AG04450 (cell line): ENCODE data around the gene LINGO4. TPM values are rescaled to one million over a fixed set of nuclear protein-coding genes. Genes with fewer than 3 reads are reported as not detected.

Experiments used
- CTCF ChIA-PET: fragments of 300-600, 350-600 bp; formaldehyde crosslinking; extraction: SDS; loops from one replicate; lab custom pipeline; 2022; ENCODE audit warnings: antibody characterized with exemption, inconsistent platforms; lab: Charles Lee
- POLR2A ChIA-PET: fragments of 350-600 bp; formaldehyde crosslinking; extraction: SDS; loops from one replicate; lab custom pipeline; 2021; ENCODE audit warnings: antibody characterized with exemption, inconsistent platforms; lab: Yijun Ruan, JAX
- DNase-seq: peaks from one replicate; pipeline ENCODE4 v3.0.0-alpha.2; 2011; ENCODE audit warnings: low read depth, low spot score
- H3K27ac ChIP-seq: one replicate; pipeline ENCODE4 v1.5.1; 2012; ENCODE audit warnings: low read depth, low read length, control low read depth
- H3K27me3 ChIP-seq: one replicate; pipeline ENCODE4 v1.6.0; 2012; ENCODE audit warnings: low read length; ENCODE audit not compliant: control insufficient read depth, insufficient read depth
- H3K4me3 ChIP-seq: 2 replicates; pipeline ENCODE4 v1.5.1; 2011; ENCODE audit warnings: mild to moderate bottlenecking, low read depth, low read length, control low read depth
- H3K9me3 ChIP-seq: 2 replicates; pipeline ENCODE4 v1.5.1; 2012; ENCODE audit warnings: low read length; ENCODE audit not compliant: control insufficient read depth, insufficient read depth
- polyA plus RNA-seq: library from polyadenylated mRNA; depleted of rRNA; stranded (reverse); fragments of >200 nt; gene quantifications from 2 replicates; pipeline ENCODE4 v1.2.3, GENCODE V29; 2011
- TF ChIP-seq, protein P1 (sequence below): IDR thresholded peaks from 2 replicates; pipeline ENCODE4 v1.5.1; 2011; ENCODE audit warnings: low read depth, low read length, control low read depth, inconsistent platforms

Gene LINGO4
- polyA plus RNA-seq, 1 experiment: not detected

DNA sequence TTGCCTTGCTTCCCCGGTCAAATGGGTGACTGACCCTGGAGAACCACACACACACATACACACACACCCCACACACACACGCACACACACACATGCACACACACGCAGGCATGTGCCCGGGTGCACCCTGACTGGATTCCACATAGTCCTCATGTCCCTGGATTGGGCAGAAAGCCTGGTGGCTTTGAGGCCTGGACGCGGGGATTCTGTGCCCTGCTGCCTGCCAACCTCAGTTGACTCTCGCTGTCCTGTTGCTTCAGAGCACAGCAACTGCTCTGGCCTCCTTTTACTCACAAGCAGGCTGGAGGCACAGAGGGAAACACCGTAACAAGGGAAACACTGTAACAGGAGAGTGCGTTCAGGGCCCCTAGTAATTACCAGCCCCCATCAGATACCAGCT lies 20.0 kb upstream of the LINGO4 start:
- ChIA-PET POLR2A (no interaction called here), CTCF (no interaction called here)
- Histone ChIP-seq H3K9me3 (no peaks in the 10 kb centered on the region; the same call in 1 of the 2 replicates), H3K27me3 (peaks cover 55% of the 10 kb centered on the region), H3K27ac (no peak overlapping the region), H3K4me3 (no peak overlapping the region)
- DNase-seq: no peak
- TF ChIP-seq, protein P1, sequence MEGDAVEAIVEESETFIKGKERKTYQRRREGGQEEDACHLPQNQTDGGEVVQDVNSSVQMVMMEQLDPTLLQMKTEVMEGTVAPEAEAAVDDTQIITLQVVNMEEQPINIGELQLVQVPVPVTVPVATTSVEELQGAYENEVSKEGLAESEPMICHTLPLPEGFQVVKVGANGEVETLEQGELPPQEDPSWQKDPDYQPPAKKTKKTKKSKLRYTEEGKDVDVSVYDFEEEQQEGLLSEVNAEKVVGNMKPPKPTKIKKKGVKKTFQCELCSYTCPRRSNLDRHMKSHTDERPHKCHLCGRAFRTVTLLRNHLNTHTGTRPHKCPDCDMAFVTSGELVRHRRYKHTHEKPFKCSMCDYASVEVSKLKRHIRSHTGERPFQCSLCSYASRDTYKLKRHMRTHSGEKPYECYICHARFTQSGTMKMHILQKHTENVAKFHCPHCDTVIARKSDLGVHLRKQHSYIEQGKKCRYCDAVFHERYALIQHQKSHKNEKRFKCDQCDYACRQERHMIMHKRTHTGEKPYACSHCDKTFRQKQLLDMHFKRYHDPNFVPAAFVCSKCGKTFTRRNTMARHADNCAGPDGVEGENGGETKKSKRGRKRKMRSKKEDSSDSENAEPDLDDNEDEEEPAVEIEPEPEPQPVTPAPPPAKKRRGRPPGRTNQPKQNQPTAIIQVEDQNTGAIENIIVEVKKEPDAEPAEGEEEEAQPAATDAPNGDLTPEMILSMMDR: no peak

DNA sequence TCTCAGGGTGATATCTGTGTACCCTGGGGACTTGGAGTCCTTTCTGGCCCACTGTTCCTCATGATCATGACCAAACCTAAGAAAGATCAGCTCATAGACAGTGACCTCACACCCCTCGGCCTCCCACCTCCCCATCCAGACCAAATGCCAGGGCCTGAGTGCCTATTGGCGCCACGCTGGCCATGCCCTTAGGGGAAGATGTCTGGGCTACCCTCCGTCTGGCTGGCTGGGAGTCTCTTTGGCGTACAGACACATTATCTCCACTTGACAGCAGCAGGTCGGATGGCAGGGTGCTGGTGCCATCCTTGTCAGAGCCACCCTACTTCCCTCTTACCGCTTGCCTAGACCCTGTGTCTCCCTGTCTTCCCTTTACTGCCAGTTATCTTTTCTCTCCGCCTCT lies 18.0 kb upstream of the LINGO4 start:
- Histone ChIP-seq H3K9me3 (no peaks in the 10 kb centered on the region; the same call in 1 of the 2 replicates), H3K27ac (no peak overlapping the region), H3K27me3 (peaks cover 50% of the 10 kb centered on the region), H3K4me3 (no peak overlapping the region)
- POLR2A ChIA-PET: no interaction called here
- no peak for DNase-seq
- CTCF ChIA-PET: interaction anchor here (0.5 kb wide), 1 partner anchor 283 kb away, joined by 3 read pairs; the partner anchor contains the start of gene TUFT1
- TF ChIP-seq, protein P1: no peak

- no peak overlapping the region for H3K27ac ChIP-seq
- no peak for DNase-seq
- H3K27me3 ChIP-seq: peaks cover 47% of the 10 kb centered on the region
- no peaks in the 10 kb centered on the region; the same call in 1 of the 2 replicates for H3K9me3 ChIP-seq
- TF ChIP-seq, protein P1: no peak
- H3K4me3 ChIP-seq: no peak overlapping the region
- POLR2A ChIA-PET: no interaction called here
- CTCF ChIA-PET: interaction anchor here (0.5 to 1.2 kb wide), 2 partner anchors 14 to 282 kb away, joined by 3 read pairs; partner anchors contain the start of gene TUFT1
Observed at GRCh38 chr1:151822404-151822803, 17.2 kb upstream of the LINGO4 start.

GRCh38 chr1:151820940-151821339 lies 15.7 kb upstream of the LINGO4 start:
- H3K4me3 ChIP-seq: no peak overlapping the region
- no peaks in the 10 kb centered on the region; the same call in 1 of the 2 replicates for H3K9me3 ChIP-seq
- peaks cover 51% of the 10 kb centered on the region for H3K27me3 ChIP-seq
- ChIA-PET POLR2A (no interaction called here), CTCF (interaction anchor here (1.2 kb wide), 1 partner anchor 15 kb away, joined by 3 read pairs; no protein-coding TSS in a partner anchor)
- TF ChIP-seq, protein P1: no peak
- no peak for DNase-seq
- H3K27ac ChIP-seq: no peak overlapping the region

DNA sequence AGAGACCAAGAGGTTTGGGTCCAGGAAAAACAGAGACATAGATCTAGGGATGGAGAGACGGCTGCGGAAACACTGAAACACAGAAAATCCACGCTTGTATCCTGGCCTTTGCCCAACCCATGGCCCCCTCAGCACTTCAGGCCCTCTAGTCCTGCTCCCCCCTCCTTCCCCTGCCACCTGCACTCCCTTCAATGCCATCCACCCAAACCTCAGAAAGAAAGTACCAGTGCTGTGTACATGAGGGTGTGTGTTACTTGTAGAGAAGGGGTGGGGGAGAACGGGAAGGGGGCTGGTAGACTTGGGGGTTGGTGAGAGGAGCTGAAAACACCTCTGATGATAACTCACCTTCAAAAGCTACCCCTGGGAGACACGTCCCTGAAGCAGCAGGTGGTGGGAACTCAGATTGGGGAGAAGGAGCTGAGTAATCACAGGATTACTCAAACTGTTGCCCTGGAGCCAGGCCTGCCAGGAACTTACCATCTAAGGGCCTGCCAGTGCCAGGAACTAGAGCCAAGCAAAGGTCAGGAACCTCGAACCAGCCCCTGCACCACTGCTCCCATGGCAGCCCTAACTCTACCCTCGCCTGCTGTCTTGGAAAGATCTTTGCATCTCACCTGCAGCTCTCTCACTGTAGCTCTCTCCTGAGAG lies 14.9 kb upstream of the LINGO4 start:
- H3K9me3 ChIP-seq: no peaks in the 10 kb centered on the region
- H3K27me3 ChIP-seq: peaks cover 50% of the 10 kb centered on the region
- no peak overlapping the region for H3K27ac ChIP-seq
- ChIA-PET CTCF (no interaction called here), POLR2A (no interaction called here)
- DNase-seq: no peak
- TF ChIP-seq, protein P1: no peak
- H3K4me3 ChIP-seq: no peak overlapping the region
